Left renal cortex interstitium (tissue), 4 donors: ENCODE results near the gene RUNDC1. TPM values are rescaled to one million over a fixed set of nuclear protein-coding genes. Genes with fewer than 3 reads are reported as not detected.

Source experiments
- DNase-seq, 4 donors: peaks; one replicate each; pipeline ENCODE4 v3.0.0-alpha.2; 2013; ENCODE audit warnings: low read depth in 4 of 4, low spot score in 2 of 4, missing footprints in 1 of 4
- polyA plus RNA-seq, 4 donors: library from polyadenylated mRNA; unstranded; fragments of 120-200 nt; gene quantifications; one replicate each; pipeline ENCODE4 v1.2.1, GENCODE V29; 2013; ENCODE audit not compliant: insufficient read length in 4 of 4

The RUNDC1 gene
- polyA plus RNA-seq, 4 donors: 15.3 to 18.6 (median 16.7) TPM

- DNase-seq: no peak
Measured at GRCh38 chr17:43033948-43034881, 53.9 kb downstream of the RUNDC1 start.

DNA sequence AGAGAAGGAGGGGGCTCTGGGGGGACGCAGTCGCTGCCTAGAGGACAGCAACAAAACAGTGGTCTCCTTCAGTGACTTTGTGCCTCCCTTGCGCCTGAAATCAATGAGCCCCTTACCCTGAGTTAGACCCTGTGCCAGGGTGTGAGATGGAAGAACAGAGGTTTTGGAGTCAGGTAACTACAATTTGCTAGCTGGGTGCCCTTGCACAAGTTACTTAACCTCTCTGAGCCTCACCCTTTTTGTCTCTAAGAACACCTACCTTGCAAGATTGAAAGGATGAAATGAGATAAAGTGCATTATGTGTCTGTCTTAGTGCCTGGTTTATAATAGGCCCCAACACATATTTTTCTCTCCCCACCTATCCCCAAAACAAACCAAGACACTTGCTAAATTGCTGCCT, 54.5 kb downstream of the RUNDC1 start:
- DNase-seq: no peak

DNA sequence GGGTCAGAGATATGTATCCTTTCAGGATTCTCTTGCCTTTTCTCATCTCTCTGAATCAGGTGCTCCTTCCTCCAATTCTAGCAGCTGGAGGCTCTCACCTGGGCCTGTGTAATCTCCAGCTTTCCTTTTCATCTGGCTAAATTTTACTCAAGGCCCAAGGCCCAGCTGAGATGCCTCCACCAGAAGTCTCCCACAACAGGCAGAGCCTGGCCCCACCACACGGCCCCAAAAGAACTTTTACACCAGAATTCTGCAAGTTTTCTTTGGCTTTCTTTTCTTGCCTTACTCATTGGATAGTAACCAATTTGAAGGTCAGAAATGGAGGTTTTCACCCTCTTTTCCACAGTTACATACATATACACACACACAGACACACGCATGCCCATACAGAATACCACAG, 59.3 kb downstream of the RUNDC1 start:
- no peak for DNase-seq

GRCh38 chr17:43040655-43041054, 60.3 kb downstream of the RUNDC1 start:
- no peak for DNase-seq

DNA sequence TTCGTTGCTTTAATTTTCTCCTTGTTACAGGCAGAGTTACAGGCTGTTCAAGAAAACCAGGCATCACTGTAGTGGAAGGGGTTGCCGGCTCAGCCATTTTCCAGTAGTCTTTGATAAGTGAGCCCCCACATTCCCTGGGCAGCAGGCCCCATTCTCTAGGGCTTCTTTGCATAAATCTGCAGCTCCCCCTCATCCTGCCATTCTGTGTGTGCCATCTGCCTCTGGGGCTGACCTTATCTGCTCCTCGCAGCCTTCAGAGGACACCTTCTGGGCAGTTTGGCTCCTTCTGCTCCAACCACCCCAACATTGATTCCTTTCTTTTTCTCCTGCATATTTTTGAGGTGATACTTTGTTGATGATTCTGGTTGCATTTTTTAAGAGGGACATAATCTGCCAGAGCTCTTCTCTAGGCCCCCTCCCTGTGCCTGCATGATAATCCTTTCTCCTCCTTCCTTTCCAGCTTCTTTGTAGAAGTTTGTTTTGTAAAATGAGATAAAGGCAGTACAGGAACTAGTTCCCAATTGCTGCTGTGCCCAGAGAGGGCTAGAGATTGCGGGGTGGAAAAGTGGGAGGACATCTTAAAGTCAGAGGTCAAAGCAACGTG, 61.8 kb downstream of the RUNDC1 start:
- DNase-seq: no peak

Other genes starting within 250 kb of the RUNDC1 start
- 10 to 100 TPM; 32.5 to 65.2 (median 51.7) TPM for gene EZH1, start 235.5 kb upstream of the RUNDC1 start, polyA plus RNA-seq
- gene RAMP2, start 219.3 kb upstream of the RUNDC1 start, polyA plus RNA-seq: 100 to 1,000 TPM in 1 of 4 donors, 10 to 100 TPM in 3; 73.4 to 118 (median 93.3) TPM
- 100 to 1,000 TPM in 1 of 4 donors, 10 to 100 TPM in 3; 77.0 to 101 (median 93.4) TPM for gene VPS25, start 207.1 kb upstream of the RUNDC1 start, polyA plus RNA-seq
- gene WNK4, start 200.0 kb upstream of the RUNDC1 start, polyA plus RNA-seq: 10 to 100 TPM; 11.2 to 17.9 (median 12.7) TPM
- 100 to 1,000 TPM; 142 to 179 (median 160) TPM for gene COA3, start 181.9 kb upstream of the RUNDC1 start, polyA plus RNA-seq
- 1 to 10 TPM in 3 of 4 donors, under 1 TPM in 1; 0.86 to 3.8 (median 2.1) TPM for gene CNTD1, start 181.7 kb upstream of the RUNDC1 start, polyA plus RNA-seq
- gene BECN1, start 156.3 kb upstream of the RUNDC1 start, polyA plus RNA-seq: 10 to 100 TPM; 68.8 to 86.1 (median 77.4) TPM
- gene PSME3, start 147.2 kb upstream of the RUNDC1 start, polyA plus RNA-seq: 100 to 1,000 TPM in 2 of 4 donors, 10 to 100 TPM in 2; 92.6 to 111 (median 99.4) TPM
- gene AOC2, start 136.0 kb upstream of the RUNDC1 start, polyA plus RNA-seq: 1 to 10 TPM in 2 of 4 donors, under 1 TPM in 2; 0.62 to 1.8 (median 1.4) TPM
- gene AOC3, start 129.4 kb upstream of the RUNDC1 start, polyA plus RNA-seq: 1 to 10 TPM; 5.0 to 6.9 (median 5.5) TPM
- gene G6PC1, start 79.8 kb upstream of the RUNDC1 start, polyA plus RNA-seq: 1 to 10 TPM; 2.7 to 8.4 (median 5.7) TPM
- 10 to 100 TPM; 52.7 to 86.5 (median 65.3) TPM for gene AARSD1, start 16.1 kb upstream of the RUNDC1 start, polyA plus RNA-seq
- gene PTGES3L, start 485 bp upstream of the RUNDC1 start, polyA plus RNA-seq: 1 to 10 TPM in 3 of 4 donors, under 1 TPM in 1; 0.87 to 3.3 (median 2.5) TPM
- 1,000 to 10,000 TPM; 1,262 to 1,711 (median 1,450) TPM for gene RPL27, start 17.9 kb downstream of the RUNDC1 start, polyA plus RNA-seq
- gene IFI35, start 26.2 kb downstream of the RUNDC1 start, polyA plus RNA-seq: 10 to 100 TPM in 3 of 4 donors, 1 to 10 TPM in 1; 9.9 to 12.5 (median 11.3) TPM
- gene VAT1, start 41.8 kb downstream of the RUNDC1 start, polyA plus RNA-seq: 100 to 1,000 TPM; 115 to 133 (median 123) TPM
- 1 to 10 TPM; 2.7 to 3.8 (median 3.5) TPM for gene RND2, start 44.7 kb downstream of the RUNDC1 start, polyA plus RNA-seq
- gene BRCA1, start 144.8 kb downstream of the RUNDC1 start, polyA plus RNA-seq: 10 to 100 TPM; 15.0 to 18.5 (median 17.3) TPM
- 100 to 1,000 TPM; 106 to 132 (median 114) TPM for gene NBR1, start 190.6 kb downstream of the RUNDC1 start, polyA plus RNA-seq
- 10 to 100 TPM; 10.3 to 26.2 (median 19.2) TPM for gene TMEM106A, start 231.3 kb downstream of the RUNDC1 start, polyA plus RNA-seq
- gene CCDC200, start 248.1 kb downstream of the RUNDC1 start, polyA plus RNA-seq: 10 to 100 TPM in 2 of 4 donors, 1 to 10 TPM in 2; 6.4 to 35.6 (median 14.7) TPM